ENCODE data around the gene MAP2K5. TPM values are rescaled to one million over a fixed set of nuclear protein-coding genes. Genes with fewer than 3 reads are reported as not detected.

The MAP2K5 gene
- total and polyA plus RNA-seq, 10 of the 15 experiments (the other 5 are each of a cell fraction or from before 2014, with no cell fraction given): 1.3 to 19.4 (median 9.6) TPM

DNA sequence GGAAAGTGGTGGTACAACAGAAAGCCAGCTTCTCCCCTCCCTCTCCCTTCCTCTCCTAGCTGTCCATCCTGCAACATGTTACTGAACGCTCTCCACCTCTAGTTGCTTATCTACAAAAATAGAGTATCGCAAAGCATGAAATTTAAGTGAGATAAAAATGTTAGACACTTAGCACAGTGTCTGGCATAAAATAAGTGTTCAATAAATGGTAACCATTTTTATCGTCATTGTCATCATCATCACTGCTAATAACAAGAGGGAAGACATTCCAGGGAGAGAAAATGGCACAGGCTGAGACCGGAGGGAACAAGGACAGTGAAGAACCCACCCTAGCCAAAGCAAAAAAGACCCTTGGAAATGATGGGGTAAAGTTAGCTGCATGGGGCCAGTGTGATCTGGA lies 244.1 kb downstream of the MAP2K5 start:
- BruUV-seq (replicated peaks): no TSS peak
- intact Hi-C loops (cut with micrococcal nuclease; ENCODE audit: unreplicated experiment): no loop called here
- TF ChIP-seq RCOR1 (conservative IDR thresholded peaks at IDR 0.05; ENCODE audit: low read depth, low read length): no peak
- TF ChIP-seq, protein P1, sequence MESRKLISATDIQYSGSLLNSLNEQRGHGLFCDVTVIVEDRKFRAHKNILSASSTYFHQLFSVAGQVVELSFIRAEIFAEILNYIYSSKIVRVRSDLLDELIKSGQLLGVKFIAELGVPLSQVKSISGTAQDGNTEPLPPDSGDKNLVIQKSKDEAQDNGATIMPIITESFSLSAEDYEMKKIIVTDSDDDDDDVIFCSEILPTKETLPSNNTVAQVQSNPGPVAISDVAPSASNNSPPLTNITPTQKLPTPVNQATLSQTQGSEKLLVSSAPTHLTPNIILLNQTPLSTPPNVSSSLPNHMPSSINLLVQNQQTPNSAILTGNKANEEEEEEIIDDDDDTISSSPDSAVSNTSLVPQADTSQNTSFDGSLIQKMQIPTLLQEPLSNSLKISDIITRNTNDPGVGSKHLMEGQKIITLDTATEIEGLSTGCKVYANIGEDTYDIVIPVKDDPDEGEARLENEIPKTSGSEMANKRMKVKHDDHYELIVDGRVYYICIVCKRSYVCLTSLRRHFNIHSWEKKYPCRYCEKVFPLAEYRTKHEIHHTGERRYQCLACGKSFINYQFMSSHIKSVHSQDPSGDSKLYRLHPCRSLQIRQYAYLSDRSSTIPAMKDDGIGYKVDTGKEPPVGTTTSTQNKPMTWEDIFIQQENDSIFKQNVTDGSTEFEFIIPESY (IDR thresholded peaks at IDR 0.05): no peak
- no peak for TF ChIP-seq ZNF24 (IDR thresholded peaks at IDR 0.05)
- no peak for TF ChIP-seq HDAC6 (IDR thresholded peaks at IDR 0.05; ENCODE audit: unreplicated experiment)
- TF ChIP-seq YY1 (IDR thresholded peaks at IDR 0.05; ENCODE audit: low read depth, low read length): no peak
- no peak for TF ChIP-seq MTA2 (IDR thresholded peaks at IDR 0.05; ENCODE audit: low read depth)
- TF ChIP-seq NFYA (IDR thresholded peaks at IDR 0.05; ENCODE audit: borderline replicate concordance, low read depth, low read length): no peak
- no peak for TF ChIP-seq ZNF687 (IDR thresholded peaks at IDR 0.05)
- no peak for TF ChIP-seq HCFC1 (IDR thresholded peaks at IDR 0.05; ENCODE audit: low read length)
- TF ChIP-seq, protein P2, sequence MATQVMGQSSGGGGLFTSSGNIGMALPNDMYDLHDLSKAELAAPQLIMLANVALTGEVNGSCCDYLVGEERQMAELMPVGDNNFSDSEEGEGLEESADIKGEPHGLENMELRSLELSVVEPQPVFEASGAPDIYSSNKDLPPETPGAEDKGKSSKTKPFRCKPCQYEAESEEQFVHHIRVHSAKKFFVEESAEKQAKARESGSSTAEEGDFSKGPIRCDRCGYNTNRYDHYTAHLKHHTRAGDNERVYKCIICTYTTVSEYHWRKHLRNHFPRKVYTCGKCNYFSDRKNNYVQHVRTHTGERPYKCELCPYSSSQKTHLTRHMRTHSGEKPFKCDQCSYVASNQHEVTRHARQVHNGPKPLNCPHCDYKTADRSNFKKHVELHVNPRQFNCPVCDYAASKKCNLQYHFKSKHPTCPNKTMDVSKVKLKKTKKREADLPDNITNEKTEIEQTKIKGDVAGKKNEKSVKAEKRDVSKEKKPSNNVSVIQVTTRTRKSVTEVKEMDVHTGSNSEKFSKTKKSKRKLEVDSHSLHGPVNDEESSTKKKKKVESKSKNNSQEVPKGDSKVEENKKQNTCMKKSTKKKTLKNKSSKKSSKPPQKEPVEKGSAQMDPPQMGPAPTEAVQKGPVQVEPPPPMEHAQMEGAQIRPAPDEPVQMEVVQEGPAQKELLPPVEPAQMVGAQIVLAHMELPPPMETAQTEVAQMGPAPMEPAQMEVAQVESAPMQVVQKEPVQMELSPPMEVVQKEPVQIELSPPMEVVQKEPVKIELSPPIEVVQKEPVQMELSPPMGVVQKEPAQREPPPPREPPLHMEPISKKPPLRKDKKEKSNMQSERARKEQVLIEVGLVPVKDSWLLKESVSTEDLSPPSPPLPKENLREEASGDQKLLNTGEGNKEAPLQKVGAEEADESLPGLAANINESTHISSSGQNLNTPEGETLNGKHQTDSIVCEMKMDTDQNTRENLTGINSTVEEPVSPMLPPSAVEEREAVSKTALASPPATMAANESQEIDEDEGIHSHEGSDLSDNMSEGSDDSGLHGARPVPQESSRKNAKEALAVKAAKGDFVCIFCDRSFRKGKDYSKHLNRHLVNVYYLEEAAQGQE (IDR thresholded peaks at IDR 0.05; ENCODE audit: low read depth, low read length): no peak
- no peak for TF ChIP-seq STAT3 (IDR thresholded peaks at IDR 0.05; ENCODE audit: low read depth, low read length)
- no peak for TF ChIP-seq RAD51 (IDR thresholded peaks at IDR 0.05)
- no peak for TF ChIP-seq IRF4 (IDR thresholded peaks at IDR 0.05; ENCODE audit: low read depth, low read length)
- TF ChIP-seq, protein P3, sequence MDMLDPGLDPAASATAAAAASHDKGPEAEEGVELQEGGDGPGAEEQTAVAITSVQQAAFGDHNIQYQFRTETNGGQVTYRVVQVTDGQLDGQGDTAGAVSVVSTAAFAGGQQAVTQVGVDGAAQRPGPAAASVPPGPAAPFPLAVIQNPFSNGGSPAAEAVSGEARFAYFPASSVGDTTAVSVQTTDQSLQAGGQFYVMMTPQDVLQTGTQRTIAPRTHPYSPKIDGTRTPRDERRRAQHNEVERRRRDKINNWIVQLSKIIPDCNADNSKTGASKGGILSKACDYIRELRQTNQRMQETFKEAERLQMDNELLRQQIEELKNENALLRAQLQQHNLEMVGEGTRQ (IDR thresholded peaks at IDR 0.05; ENCODE audit: borderline replicate concordance, low read depth, low read length): no peak
- TF ChIP-seq MXI1 (IDR thresholded peaks at IDR 0.05; ENCODE audit: low read depth, low read length): no peak

More for the DNA sequence above, 244.1 kb downstream of the MAP2K5 start:
- no peak overlapping the region for H3K4me3 ChIP-seq
- 98% methylated on average over 4 of the region's 4 CpGs for WGBS (ENCODE audit: insufficient coverage, insufficient replicate concordance, low lambda C conversion rate, missing lambda C conversion rate)
- ChIA-PET RAD21 (ENCODE audit: unreplicated experiment) (no interaction called here), CTCF (interaction anchor here (0.5 to 2.7 kb wide), 4 partner anchors 45 to 329 kb away, joined by 3 to 9 read pairs (median 3); no protein-coding TSS in a partner anchor), POLR2A (interaction anchor here (0.6 kb wide), 1 partner anchor 1041 kb away, joined by 5 read pairs; no protein-coding TSS in a partner anchor), SMC1A (ENCODE audit: uncharacterized antibody, unreplicated experiment) (interaction anchor here (0.6 to 8.3 kb wide), 4 partner anchors 23 to 187 kb away, joined by 3 to 50 read pairs (median 20); no protein-coding TSS in a partner anchor)
- H3K9ac ChIP-seq (ENCODE audit: control insufficient read depth, insufficient read depth, low read length): no peak overlapping the region
- H3K27me3 ChIP-seq (replicated peaks in 1 of 2; ENCODE audit: control insufficient read depth in 2 of 2, insufficient read depth in 2 of 2, low read length in 1 of 2): no peaks in the 10 kb centered on the region
- in situ Hi-C loops (cut with MboI): no loop called here
- FAIRE-seq (no peak), DNase-seq (ENCODE audit: low read depth, low spot score) (no peak), ATAC-seq (no peak)
- H3K4me1 ChIP-seq (ENCODE audit: control insufficient read depth, insufficient read depth, low read length): peaks cover 33% of the 10 kb centered on the region
- no peaks in the 10 kb centered on the region for H3K9me3 ChIP-seq (replicated peaks; ENCODE audit: control insufficient read depth, insufficient read depth, low read length)
- no peak overlapping the region for H3K27ac ChIP-seq (ENCODE audit: control insufficient read depth, insufficient read depth)
- no peaks in the 10 kb centered on the region for H3K36me3 ChIP-seq (ENCODE audit: control insufficient read depth in 2 of 2, insufficient read depth in 2 of 2, low read length in 1 of 2)
- no peaks in the 10 kb centered on the region for H3K79me2 ChIP-seq (ENCODE audit: control insufficient read depth, insufficient read depth, low read length)
- H3K4me2 ChIP-seq (ENCODE audit: control insufficient read depth, insufficient read depth): no peak overlapping the region
- no peak overlapping the region for H2AFZ ChIP-seq (ENCODE audit: control insufficient read depth, low read depth, low read length)
- H4K20me1 ChIP-seq (ENCODE audit: control insufficient read depth, insufficient read depth): no peaks in the 10 kb centered on the region

Data from GM12878 (cell line).